Measurements from ENCODE around the gene ANKIB1.

Gene ANKIB1

GRCh38 chr7:92275327-92275726, 29.6 kb downstream of the ANKIB1 start:
- no peak for DNase-seq

- DNase-seq = no peak
These were observed 30.7 kb downstream of the ANKIB1 start for GRCh38 chr7:92276460-92276864.

- no peak for DNase-seq
These were observed 33.7 kb downstream of the ANKIB1 start for GRCh38 chr7:92279396-92280031.

- no peak for DNase-seq
These were observed 35.3 kb downstream of the ANKIB1 start for GRCh38 chr7:92281031-92281430.

GRCh38 chr7:92282221-92282814, 36.5 kb downstream of the ANKIB1 start:
- no peak for DNase-seq

- no peak for DNase-seq
These were observed 37.2 kb downstream of the ANKIB1 start for GRCh38 chr7:92282930-92283329.

- no peak for DNase-seq
These were observed 43.5 kb downstream of the ANKIB1 start for GRCh38 chr7:92289321-92289720.

GRCh38 chr7:92292981-92293380, 47.2 kb downstream of the ANKIB1 start:
- no peak for DNase-seq

GRCh38 chr7:92293896-92294590, 48.3 kb downstream of the ANKIB1 start:
- no peak for DNase-seq

- peak; percentile 22 to 41 for DNase-seq
These were observed 49.6 kb downstream of the ANKIB1 start for GRCh38 chr7:92295391-92295790.

- DNase-seq = no peak
These were observed 50.5 kb downstream of the ANKIB1 start for GRCh38 chr7:92296235-92296634.

GRCh38 chr7:92296880-92297445, 51.2 kb downstream of the ANKIB1 start:
- no peak for DNase-seq

- no peak for DNase-seq
These were observed 52.0 kb downstream of the ANKIB1 start for GRCh38 chr7:92297736-92298135.

GRCh38 chr7:92303761-92304160, 58.0 kb downstream of the ANKIB1 start:
- DNase-seq = no peak

- no peak for DNase-seq
These were observed 58.7 kb downstream of the ANKIB1 start for GRCh38 chr7:92304406-92304893.

- DNase-seq = no peak
These were observed 60.4 kb downstream of the ANKIB1 start for GRCh38 chr7:92306153-92306552.

- no peak for DNase-seq
These were observed 67.3 kb downstream of the ANKIB1 start for GRCh38 chr7:92313055-92313454.

- no peak for DNase-seq
These were observed 73.5 kb downstream of the ANKIB1 start for GRCh38 chr7:92319243-92319642.

- DNase-seq = no peak
These were observed 79.4 kb downstream of the ANKIB1 start for GRCh38 chr7:92325173-92325572.

GRCh38 chr7:92325858-92326257, 80.1 kb downstream of the ANKIB1 start:
- DNase-seq = no peak

GRCh38 chr7:92330835-92331438, 85.2 kb downstream of the ANKIB1 start:
- DNase-seq = no peak

- no peak for DNase-seq
These were observed 85.7 kb downstream of the ANKIB1 start for GRCh38 chr7:92331508-92331907.

GRCh38 chr7:92332782-92333181, 87.0 kb downstream of the ANKIB1 start:
- DNase-seq = no peak

Data from NCI-H446 (cell line).